SH-SY5Y (cell line): ENCODE results near the gene KCNAB3.

Experiments
- GATA2 ChIP-seq: IDR thresholded peaks from 2 replicates; pipeline ENCODE4 v1.6.1; 2011; ENCODE audit warnings: mild to moderate bottlenecking, low read depth, low read length
- GATA3 ChIP-seq: IDR thresholded peaks from 2 replicates; pipeline ENCODE4 v1.6.1; 2011; ENCODE audit warnings: low read depth, mild to moderate bottlenecking, low read length, moderate library complexity

The KCNAB3 gene

DNA sequence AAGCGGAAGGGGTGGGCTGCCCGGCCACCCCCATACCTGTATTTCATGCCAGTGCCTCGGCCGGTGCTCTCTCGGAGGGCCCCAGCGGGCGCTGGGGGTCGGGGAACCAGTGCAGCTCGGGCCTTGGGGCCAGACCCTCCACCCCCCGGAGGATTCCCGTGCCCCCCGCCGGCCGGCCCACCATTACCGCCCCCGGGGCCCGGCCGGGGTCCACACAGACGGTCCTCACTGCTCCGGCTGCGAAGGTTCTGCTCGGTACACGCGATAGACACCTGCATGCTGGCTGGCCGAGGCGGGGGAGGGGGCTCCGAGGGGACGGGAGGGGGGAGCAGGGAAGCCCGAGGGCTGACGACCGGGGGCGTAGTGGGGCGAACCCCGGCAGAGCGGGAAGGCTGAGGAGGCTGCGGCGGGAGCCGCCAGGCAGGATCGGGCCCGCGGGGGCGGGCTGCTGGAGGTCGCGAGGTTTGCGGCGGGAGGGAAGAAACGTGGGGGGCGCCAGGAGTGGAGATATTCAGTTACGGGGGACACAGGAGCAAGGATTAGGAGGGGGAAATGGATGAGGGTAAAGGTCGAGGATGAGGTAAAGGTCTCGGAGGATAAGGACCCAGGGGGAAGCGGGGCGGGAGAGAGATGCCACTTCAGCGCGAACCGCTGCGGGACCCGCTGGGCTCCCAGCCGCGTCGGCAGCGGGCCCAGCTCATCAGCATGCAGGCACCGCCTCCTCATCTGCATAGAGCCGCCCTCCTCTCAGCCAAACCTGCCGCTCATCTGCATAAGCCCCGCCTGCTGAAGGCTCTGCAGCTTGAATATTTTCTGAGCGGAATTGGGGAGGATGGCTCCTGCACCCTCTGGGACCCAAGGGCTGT is at the start of gene KCNAB3:
KCNAB3 (minus strand) TSS at position 699 of the 866 bp plus-strand sequence; CDS start at position 278, 421 bp downstream.
- TF ChIP-seq GATA2 (no peak), GATA3 (no peak)

DNA sequence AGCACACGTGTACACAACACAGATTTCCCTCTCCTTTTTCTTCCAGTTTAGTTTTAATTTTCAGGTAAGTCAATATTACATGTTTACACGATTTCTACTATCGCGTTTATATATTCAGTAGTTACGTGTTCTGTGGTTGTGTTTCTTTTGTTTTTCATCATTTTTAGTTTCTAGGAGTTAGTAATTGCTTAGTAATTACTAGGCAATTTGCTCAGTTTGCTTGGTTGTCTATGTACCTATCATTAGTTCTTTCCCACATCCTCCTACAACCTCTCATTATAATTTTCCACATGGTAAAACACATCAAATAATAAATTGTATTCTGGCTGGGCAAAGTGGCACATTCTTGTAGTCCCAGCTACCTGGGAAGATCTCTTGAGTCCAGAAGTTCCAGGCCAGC is 48.1 kb upstream of the KCNAB3 start:
- TF ChIP-seq GATA3, result no peak
- no peak for TF ChIP-seq GATA2

DNA sequence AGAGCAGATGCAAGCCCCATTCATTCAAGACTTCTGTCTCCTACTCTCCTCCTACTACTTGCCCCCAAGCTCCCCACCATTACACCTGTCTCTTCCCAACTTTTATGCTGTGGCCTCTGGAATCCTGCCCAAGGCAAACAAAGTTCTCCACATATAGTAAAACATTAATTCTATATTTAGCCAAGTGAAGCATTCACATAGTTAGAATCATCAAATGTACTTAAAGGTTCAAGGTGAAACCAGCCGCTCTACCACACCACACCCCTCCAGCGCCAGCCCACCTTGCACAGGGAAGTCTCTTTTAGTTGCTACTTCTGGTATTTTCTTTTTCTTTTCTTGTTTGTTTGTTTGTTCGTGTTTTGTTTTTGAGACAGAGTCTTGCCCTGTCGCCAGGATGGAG is 47.4 kb upstream of the KCNAB3 start:
- TF ChIP-seq GATA2, result no peak

DNA sequence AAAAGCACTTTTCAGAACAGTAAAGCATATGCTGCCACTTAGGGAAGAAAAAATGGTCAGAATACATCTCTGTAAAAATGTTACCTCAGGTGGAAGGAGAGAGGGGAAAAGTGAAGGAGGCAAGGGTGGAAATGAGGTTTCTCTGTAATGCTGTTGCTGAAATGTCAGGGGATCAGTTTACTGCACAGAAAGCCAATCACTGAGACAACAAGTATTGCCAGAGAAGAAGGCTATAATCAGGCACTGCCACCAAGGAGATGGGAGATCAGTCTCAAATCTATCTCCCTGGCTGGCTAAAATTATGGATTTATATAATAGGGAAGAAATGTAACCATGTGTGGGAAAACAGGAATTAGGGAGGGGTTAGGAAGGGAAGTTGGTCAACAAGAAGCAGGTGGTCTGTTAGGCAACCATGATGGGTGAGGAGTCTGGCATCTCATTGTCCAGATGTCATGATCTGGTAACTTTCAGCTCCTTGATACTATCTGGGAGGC is 45.0 kb upstream of the KCNAB3 start:
- TF ChIP-seq GATA3 (no peak), GATA2 (no peak)

DNA sequence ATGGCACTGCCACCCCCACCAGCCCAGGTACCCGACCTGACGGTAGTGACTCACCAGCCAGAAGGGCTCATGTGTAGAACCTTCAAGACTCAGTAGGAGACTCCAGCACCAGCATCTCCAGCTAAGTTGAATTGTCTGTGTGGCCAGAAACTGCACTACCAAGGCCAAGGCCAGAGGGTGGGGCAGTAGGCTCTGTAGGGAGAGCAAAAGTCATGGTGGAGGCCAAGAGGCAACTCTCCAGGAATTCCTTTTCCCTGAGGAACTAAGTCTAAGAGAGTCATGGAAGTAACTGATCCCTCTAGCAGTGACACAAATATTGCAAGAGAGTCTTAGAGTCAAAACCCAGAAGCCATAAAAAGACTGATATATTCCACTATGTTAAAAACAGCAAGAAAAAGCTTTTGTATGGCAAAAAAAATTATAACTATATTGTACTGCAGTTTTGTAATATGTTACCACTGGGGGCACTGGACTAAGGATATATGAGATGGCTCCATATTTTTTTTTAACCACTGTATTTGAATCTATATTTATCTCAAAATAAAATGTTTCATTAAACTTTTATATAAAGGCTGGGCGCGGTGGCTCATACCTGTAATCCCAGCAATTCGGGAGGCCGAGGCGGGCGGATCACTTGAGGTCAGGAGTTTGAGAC is 42.6 kb upstream of the KCNAB3 start:
- TF ChIP-seq GATA2, result no peak
- TF ChIP-seq GATA3, result no peak

DNA sequence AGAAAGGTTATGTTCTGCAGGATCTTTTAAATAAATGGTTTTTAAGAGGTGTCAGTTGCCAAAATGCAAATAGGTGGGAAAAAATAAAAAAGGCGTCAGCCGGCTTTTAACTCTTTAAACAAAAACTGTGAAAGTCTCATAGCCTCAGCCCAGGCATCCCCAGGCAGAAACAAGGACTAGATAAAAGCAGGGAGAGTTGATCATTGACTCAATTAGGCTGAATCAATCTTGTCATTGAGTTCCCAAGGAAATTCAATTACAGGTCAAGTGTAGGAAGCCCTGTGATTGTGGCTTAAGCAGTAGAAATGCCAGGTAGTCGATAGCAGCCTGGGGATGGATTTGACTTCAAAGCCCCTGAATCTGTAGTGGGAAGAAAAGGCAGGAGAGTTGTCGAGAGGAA is 42.0 kb upstream of the KCNAB3 start:
- TF ChIP-seq GATA2, result no peak
- TF ChIP-seq GATA3, result no peak

DNA sequence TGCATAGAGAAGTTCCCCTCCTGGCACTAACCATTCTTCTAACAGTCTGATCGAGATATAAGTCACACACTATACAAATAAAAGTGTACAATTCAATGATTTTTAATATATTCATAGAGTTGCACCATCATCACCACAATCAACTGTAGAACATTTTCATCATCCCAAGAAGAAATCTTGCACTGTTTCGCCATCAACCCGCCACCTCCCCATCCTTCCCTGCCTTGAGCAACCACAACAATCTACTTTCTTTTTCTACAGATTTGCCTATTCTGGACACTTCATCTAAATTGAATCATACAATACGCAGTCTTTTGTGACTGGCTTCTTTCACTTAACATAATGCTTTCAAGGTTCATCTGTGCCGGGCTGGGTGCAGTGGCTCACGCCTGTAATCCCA is 39.8 kb upstream of the KCNAB3 start:
- TF ChIP-seq GATA2, result no peak
- no peak for TF ChIP-seq GATA3

DNA sequence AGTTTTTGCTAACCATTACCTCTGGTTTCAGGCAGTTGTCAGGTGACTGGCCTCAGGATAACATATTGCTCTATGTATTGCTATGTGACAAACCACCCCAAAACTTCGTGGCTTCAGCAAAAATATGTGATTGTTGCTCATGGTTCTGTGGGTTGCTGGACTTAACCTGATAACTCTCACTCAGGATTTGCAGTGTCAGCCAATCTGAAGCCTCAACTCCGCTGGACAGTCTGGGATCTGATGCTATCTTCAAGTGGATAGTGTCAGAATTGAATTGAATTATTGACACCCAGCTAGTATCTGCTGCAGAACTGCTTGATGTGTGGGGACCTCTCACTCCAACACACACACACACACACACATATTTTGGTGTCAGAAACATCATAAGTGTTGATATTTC is 38.1 kb upstream of the KCNAB3 start:
- no peak for TF ChIP-seq GATA2
- TF ChIP-seq GATA3, result no peak

DNA sequence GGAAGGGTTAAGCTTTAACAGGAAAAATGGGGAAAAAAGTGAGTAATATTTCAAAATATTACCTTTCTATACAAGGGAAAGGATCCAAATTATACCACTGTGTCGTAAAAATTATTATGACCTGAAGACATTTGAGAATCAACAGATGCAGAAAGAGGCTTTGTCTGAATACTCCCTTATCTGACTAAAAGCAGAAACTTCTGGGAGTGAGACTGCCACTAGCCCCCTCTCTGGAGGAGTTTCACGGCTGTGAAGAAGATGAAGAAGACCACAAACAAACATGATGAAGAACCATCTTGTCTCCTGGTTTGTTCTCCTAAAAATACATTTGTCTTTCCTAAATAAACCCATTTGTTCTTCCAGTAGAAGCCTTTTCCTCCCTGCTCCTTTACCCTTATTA is 31.8 kb upstream of the KCNAB3 start:
- TF ChIP-seq GATA2 (no peak), GATA3 (no peak)

DNA sequence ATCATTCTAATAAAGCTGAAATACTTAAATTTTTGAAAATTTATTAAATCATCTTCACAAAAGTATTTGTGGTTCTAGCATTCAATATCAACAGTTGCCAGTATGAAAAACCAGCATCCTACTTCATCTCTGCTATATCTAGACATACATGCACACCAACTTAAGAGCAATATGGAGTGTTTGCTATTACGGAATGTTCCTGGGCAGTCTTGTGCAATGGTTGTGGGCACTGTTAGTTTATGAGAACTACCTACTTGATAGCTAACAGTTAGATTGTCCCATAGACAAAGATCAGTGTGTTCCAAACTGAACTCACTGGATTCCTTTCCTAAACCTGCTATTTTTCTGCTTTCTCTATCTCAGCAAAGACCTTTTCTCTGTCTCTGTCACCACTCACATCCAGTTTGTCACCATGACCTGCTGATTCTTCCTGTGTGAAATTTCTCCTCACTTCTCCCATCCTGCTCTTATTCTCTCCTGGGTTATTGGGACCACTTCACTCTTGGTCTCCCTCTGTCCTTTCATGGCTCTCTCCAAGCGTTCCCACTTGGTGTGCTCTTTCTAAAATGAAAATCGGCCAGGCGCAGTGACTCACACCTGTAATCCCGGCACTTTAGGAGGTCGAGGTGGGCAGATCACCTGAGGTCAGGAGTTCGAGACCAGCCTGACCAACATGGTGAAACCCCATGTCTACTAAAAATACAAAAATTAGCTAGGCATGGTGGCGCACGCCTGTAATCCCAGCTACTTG is 30.0 kb upstream of the KCNAB3 start:
- TF ChIP-seq GATA2 (no peak), GATA3 (no peak)

DNA sequence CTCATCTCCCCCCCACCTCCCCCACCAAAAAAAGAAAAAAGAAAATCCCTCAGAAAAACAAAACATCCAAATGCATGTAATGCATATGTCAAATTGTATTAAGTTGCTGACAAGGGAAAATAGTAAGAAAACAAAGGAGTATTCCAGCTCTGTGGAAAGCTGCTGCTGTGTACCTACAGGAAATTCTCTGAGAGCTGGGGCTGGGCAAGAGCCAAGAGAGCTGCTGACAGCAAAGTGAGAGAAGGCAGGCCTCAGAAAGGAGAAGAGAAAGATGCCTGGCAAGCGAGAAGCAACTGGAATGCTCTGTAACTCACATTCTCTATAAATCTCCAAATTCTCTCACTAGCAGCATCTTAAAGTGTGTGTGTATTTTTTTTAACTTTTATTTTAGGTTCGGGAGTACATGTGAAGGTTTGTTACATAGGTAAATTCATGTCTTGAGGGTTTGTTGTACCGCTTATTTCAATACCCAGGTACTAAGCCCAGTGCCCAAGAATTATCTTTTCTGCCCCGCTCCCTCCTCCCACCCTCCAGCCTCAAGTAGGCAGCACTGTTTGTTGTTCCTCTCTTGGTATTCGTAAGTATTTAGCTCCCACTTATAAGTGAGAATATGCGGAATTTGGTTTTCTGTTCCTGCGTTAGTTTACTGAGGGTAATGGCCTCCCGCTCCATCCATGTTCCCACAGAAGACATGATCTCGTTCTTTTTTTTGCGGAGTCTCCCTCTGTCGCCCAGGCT is 26.7 kb upstream of the KCNAB3 start:
- TF ChIP-seq GATA2 (no peak), GATA3 (no peak)

DNA sequence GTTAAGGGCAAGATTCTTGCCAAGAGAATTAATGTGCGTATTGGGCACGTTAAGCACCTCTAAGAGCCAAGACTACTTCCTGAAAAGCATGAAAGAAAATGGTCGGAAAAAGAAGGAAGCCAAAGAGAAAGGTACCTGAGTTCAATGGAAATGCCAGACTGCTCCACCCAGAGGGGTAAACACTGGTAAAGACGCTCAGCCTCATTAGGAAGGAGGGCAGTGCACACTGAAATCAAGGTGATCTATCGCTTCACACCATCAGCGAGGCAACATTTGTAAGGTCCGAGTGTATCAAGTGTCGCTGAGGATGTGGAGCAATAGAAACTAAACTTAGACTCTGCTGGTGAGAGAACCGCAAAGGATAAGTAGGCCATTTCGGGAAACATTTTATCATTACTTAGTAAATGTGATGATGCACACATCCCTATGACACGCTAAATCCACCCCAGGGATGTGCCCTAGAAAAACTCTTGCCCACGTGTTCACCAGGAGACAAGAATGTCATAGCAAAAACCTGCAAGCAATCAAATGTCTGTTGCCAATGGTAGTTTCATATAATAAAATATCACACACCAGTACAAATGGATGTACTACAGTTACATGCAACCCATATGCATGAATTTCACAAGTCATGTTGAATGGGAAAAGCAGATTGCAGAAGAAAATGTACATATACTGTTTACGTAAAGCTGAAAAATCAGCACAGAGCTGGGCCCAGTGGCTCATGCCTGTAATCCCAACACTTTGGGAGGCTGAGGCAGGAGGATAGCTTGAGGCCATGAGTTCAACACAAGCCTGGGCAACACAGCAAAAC is 26.0 kb upstream of the KCNAB3 start:
- TF ChIP-seq GATA3 (no peak), GATA2 (no peak)
